HUDEP-2 (cell line): Measurements from ENCODE around the gene MAGI1.
"Not testable (repeated sequence)": the region's sequence is repeated elsewhere in the genome, so short reads cannot be mapped to it uniquely, and the experiment has no call there.

Experiments
- DNase-seq, 76 experiments: peaks; one replicate each; lab custom pipeline; 2025; ENCODE audit not compliant: unreplicated experiment in 76 of 76; lab: John Stamatoyannopoulos, UW

MAGI1 gene

DNA sequence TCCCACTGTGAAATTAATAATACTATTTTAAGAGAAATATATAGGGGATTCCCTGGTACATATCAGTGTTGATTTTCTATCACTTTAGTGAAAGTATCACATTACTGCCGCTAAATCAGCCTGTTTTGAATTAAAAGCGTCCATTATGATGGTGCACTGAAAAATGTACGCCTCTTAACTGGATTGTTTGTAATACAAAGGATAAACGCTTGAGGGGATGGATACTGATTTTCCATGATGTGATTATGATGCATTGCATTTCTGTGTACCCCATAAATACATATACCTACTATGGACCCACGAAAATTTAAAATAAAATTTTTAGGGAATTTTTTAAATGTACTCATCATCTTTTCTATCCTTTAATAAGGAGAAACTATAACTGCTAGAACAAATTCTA, 478.6 kb downstream of the MAGI1 start:
- no peak for DNase-seq

- no peak for DNase-seq
Measured at GRCh38 chr3:65559643-65560042, 479.1 kb downstream of the MAGI1 start.

DNA sequence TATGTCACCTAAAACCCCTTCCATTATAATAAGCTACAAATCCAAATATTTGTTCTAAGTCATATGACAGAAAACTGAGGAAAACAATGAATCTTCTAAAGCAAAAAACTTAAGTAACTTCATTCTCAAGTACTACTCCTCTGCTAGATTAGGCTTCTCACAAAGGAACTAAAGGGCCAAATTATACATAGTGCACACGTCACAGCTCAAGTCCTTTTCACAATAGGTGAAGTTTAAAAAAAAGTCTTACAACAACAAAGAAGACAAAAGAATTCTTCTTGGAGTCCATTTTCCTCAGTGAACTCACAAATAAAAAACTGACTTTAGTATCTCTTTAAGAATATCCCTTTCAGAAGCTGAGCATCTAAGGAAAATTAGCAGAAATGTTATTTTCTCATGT, 479.9 kb downstream of the MAGI1 start:
- DNase-seq = no peak

GRCh38 chr3:65557899-65558564, 480.7 kb downstream of the MAGI1 start:
- DNase-seq = no peak

DNA sequence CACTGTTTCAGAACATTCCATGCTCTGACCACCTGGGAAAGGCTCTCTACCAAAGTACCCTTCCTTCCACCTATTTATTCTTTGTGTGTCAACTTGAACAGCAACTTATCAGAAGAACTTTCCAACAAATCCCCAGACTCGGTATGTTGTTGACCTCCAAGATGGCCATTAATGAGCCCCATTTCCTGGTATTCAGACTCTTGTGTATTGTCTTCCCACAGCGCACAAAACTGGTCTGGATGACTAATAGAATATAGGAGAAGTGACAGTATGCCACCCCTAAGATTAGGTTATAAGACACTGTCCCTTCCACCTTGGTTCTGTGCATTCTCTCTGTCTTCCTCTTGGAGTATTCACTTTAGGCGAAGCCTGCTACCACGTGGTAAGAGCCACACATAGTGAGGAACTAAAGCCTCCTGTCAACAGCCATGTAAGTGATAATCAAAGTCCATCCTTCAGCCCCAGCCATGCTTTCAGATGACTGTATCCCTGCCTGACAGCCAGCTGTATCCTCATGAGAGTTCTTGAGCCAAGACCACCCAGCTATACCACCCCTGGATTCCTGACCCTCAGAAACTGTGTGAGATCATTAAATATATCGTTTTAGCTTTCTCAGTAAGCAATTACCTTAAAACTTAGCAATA, 481.7 kb downstream of the MAGI1 start:
- no peak for DNase-seq

- no peak for DNase-seq
Measured at GRCh38 chr3:65552434-65552833, 486.3 kb downstream of the MAGI1 start.

- DNase-seq = no peak
Measured at GRCh38 chr3:65551945-65552344, 486.8 kb downstream of the MAGI1 start.

DNA sequence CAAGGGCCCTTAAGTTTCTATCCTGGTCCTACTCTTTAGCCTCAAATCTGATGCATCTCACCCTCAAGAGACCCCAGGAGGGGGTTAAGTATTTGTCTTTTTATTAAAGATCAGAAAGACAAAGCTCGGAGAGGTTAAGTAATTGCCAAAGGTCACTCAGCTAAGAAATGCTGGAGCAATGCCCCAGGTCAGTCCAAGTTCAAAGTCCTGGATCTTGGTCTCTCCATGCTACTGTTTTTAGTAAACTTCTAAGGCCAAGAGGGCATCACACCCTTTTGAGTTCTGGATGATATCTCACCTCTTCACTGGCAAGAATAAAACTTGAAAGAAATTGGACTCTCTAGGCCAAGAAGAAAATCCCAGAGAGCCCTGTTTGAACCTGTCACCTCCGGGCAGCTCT, 488.6 kb downstream of the MAGI1 start:
- no peak for DNase-seq

- DNase-seq = no peak
Measured at GRCh38 chr3:65549626-65549959, 489.1 kb downstream of the MAGI1 start.

GRCh38 chr3:65548848-65549625, 489.7 kb downstream of the MAGI1 start:
- DNase-seq = peak in 33 of 76 experiments; percentile 6 to 49 (median 26)

DNA sequence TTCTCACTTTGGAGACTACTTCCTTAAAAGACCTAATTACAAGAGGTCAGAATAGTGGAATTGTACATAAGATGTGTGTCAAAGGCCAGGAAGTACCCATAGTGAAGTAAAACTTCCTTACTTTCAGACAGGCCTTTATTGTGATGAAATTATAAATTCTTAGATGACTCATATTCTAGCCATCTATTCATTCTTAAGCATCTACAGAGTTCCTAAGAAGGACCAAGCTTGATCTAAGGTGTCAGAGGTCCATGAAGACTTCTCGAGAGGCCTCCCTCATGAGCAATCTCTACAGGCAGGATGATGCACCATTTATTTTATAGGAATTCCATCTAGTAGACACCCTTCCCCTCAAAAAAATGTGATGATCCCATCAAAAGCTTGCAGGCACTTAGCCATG, 493.3 kb downstream of the MAGI1 start:
- DNase-seq = no peak

- not testable (repeated sequence) for DNase-seq
Measured at GRCh38 chr3:65543391-65543790, 495.3 kb downstream of the MAGI1 start.

- DNase-seq = no peak
Measured at GRCh38 chr3:65540666-65541065, 498.1 kb downstream of the MAGI1 start.

DNA sequence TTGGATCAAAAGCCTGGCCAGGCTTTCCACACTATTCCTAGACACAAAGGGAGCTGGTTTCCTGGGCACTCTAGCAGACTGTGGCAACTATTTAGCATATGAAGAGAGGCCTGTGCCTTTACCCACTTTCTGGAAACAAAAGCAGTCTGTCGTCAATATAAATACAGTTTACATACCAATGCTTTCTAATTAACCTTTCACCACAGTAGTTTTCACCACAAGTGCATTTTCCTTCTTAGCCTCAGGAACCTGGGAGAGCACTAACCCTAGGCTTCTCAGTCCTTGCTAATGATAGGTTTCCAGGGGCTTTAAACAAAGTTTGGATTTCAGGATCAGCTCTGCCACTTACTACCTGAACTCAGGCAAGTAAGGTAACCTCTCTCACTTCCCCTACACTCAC, 499.1 kb downstream of the MAGI1 start:
- DNase-seq = no peak

- DNase-seq = no peak
Measured at GRCh38 chr3:65538101-65538500, 500.6 kb downstream of the MAGI1 start.

GRCh38 chr3:65537109-65537508, 501.6 kb downstream of the MAGI1 start:
- no peak for DNase-seq

- no peak for DNase-seq
Measured at GRCh38 chr3:65535260-65535659, 503.5 kb downstream of the MAGI1 start.

GRCh38 chr3:65534805-65535204, 503.9 kb downstream of the MAGI1 start:
- no peak for DNase-seq

DNA sequence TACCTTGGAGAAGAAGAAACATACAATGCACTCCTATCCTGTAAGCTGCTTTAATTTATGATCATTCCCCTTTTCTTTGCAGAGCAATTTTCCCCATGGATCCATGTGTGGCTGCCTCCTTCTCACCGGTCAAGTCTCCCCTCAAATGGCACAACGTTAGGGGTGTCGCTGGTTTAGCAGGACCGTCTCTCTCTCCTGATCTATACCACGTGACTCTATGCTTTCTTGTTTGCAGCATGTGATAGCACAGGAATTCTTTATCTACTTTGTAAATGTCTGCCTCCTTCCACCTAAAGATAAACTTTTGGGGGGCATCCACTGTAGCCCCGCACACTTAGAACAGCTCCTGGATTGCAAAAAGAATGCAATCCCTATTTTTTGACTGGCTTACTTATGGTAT, 506.0 kb downstream of the MAGI1 start:
- peak in 3 of 76 experiments; percentile 7 to 46 (median 19) for DNase-seq

DNA sequence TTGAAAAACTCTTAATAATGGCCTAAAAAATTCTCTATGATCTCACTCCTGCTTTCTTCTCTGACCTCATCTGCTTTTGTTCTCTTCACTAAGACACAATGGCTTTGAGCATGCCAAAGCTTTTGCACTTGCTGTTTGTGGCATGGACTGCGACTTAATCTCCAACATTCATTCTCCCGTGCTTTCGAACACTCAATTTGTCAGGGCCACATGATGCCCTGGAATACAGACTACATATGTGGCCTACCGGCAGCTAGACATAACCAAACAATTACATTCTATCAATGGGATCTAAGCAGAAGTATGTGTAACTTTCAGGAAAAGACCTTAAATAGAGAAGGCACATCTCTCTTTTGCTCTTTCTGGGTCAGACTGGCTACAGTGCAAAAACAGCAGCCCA, 506.5 kb downstream of the MAGI1 start:
- DNase-seq = no peak

DNA sequence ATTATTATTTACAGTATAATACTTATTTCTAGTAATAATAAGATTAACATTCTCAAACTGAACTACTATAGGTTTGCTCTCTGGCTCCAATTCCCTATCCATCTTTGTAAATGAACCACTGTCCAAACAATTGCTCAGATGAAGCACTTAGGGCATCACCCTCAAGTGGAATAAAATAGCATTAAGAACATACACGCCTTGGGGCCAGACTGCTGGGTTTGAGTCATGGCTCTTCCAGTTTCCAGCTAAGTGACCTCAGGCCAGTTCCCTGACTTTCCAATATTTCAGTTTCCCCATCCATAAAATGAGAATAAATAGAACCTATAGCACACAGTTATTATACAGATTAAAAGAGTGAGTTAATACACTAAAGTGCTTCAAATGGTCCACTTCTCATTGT, 507.2 kb downstream of the MAGI1 start:
- no peak for DNase-seq

GRCh38 chr3:65526656-65527055, 512.1 kb downstream of the MAGI1 start:
- DNase-seq = no peak
